GM18508 (cell line): ENCODE measurements around the gene NHLRC4.
"Not testable (repeated sequence)": the region's sequence is repeated elsewhere in the genome, so short reads cannot be mapped to it uniquely, and the experiment has no call there.

Experiments
- ATAC-seq: cut with Tn5 transposase; IDR thresholded peaks from one replicate; pipeline ENCODE4 v1.9.1; 2021; ENCODE audit warnings: moderate number of reproducible peaks; ENCODE audit not compliant: insufficient read depth, unreplicated experiment

The NHLRC4 gene

DNA sequence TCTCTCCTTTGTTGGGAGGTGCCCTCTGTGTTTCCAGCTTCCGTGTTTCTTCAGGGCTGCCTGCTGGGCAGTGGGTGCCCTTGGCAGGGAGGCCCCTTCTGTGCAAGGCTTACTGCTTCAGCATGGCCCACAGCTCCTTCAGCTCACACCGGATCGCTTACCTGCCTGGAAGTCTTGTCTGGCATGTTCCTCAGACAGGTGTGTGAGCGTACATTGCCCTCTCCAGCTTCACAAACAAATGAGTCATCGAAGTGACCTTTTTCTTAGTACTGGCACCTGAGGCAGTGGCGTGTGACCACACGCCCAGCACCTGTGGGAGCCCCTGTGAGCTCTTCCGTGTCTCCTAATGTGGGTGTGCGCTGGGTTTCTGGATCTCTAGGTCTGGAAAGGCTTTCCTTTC, 26.6 kb downstream of the NHLRC4 start:
- no peak for ATAC-seq

DNA sequence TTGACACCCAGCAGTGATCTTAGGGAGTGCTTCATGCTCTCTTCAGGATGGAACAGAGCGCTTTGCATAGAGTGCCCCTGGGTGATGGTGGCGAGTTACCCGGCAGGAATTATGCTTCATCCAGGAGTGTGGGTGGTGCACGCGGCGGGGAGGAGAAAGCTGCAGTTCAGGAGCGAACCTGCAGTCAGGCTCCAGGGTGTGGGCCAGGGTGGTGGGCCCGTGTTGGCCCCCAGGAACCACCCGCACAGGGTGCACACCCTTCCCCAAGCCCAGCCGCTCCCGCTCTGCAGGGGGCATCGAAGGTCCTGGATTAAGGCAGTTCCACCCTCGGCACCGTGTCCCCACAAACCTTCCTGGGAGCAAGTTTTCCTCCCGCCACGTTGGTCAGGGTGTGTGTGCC, 27.0 kb downstream of the NHLRC4 start:
- no peak for ATAC-seq

DNA sequence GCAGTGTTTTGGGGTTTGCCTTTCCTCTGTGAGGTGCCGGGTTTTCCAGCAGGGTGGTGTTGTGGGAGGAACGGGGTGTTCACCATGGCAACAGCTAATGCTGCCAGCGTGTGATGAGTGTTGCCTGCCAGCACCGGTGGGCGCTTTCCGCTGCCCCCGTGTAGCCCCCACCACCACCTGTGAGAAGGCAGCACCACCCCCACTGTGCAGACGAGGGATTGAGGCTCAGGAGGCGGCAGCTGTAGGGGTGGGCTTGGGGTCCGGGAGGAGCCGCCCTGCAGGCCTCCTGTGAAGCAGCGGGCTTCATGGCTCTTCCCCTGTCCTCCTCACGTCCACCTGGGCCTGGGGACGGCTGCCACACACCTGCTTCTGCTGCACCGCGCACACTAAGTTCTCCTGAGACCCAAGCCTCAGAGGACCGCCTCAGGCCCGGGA, 28.3 kb downstream of the NHLRC4 start:
- ATAC-seq: no peak

DNA sequence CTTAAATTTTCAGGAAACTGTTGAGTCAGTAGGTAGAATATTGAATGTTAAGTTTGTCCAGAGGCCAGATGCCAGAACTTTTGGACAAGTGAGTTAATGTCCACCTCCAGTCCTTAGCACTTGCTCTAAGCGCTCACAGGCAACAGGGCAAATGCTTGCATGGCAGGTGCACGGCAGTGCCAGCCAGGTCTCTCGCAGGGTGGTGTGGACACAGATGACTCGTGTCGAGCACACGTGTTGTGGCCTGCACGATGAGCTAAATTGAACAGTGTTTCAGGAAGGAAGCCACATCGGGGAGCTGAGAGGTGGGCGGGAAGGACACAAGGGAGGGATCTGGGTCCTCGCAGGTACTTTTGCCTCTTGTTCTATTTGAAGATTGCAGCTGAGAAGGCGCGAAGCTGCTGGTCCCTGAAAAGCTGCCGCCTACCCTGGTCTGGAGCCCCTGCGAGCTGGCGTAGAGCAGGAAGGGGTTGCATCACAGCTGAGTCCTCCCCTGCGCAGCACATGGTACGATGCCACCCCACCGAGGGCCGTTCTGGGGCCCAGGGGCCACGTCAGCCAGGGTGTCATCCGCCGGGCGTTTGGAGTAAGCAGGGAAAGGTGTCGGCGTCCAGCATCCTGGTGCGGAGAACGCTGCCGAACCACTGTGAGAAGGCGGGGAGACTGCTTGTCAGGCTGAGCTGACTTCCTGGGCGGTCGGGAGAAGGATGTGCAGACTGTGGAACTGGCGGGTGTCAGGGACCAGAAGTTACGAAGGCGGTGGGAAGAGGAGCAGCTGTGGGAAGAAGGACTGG, 29.3 kb downstream of the NHLRC4 start:
- no peak for ATAC-seq

DNA sequence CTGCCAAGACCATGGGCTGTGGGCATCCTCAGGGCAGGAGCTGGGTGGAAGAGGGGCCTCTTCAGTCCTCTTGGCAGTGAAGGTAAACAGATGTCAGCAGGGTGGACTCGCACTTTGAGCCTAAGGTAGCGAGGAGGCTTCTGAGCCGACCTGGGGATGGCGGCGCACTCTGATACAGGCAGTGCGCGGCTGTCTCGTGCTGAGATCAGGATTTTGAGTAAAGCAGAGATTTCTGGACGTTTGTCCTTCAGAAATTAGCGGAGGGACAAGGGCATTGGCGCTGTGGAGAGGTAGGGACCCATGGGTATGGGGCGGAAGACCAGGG, 29.9 kb downstream of the NHLRC4 start:
- ATAC-seq: no peak

DNA sequence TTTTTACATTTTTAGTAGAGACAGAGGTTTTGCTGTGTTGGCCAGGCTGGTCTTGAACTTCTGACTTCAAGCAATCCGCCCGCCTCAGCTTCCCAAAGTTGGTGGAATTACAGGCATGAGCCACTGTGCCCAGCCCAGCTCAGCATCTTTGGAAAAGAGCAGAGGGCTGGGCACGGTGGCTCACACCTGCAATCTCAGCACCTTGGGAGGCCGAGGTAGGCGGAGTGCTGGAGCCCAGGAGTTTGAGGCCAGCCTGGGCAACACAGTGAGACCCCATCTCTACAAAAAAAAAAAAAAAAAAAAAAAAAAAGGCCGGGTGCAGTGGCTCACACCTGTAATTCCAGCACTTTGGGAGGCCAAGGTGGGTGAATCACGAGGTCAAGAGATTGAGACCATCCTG, 30.9 kb downstream of the NHLRC4 start:
- not testable (repeated sequence) for ATAC-seq

DNA sequence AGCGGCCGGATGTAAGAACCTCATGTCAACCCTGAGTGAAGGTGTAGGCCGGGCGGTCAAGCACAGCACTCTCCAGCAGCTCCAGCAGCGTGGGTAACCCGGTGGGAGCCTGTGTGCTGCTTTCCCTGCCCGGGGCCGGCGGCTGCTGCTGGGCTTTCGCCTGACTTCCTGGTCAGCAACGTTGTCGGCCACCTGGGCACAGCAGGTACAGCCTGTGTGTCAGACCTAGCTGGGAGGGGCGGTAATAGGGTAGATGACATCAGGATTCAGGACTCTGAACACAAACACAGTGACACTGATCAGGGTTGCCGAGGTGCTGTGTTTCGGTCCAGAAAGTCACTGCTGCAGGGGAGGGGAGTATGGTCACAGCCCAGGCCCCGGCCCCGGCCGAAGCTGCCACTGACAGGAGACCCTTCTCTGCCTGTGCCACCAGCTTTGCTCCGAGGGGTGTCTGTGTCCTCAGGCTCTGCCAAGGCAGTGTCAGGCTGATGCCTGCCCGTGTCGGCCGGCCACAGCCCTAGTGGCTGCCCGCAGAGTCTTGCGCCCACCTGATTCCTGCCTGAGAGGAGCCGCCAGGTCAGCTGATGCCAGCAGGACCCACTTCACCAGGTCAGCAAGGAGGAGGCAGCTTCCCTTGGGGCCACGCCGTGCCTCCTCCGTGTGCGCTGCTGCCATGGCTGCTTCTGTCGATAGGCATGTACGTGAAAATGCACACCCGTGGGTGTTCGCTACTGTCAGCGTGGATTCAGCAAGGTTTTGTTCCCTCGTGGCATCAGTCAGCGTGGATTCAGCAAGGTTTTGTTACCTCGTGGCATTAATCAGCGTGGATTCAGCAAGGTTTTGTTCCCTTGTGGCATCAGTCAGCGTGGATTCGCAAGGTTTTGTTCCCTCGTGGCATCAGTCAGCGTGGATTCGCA, 32.3 kb downstream of the NHLRC4 start:
- ATAC-seq: no peak

DNA sequence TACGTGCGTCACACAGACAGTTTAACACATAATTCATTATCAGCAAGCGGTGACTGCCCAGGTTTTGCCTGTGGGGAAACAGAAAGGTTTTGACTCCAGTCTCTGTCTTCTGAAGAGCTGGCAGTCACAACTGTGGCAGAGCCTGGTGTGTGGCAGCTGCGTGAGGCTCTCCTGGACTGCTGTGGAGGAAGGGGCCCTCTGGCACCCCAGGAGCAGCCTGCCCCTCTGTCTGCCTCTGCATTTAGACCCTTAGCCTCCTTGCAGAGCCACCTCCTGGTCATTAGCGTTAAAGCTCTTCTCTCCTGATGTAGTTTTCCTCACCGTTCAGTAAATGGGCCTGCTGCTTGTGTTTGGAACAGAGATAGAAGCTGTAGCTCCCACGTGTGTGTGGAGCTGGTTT, 34.0 kb downstream of the NHLRC4 start:
- no peak for ATAC-seq

DNA sequence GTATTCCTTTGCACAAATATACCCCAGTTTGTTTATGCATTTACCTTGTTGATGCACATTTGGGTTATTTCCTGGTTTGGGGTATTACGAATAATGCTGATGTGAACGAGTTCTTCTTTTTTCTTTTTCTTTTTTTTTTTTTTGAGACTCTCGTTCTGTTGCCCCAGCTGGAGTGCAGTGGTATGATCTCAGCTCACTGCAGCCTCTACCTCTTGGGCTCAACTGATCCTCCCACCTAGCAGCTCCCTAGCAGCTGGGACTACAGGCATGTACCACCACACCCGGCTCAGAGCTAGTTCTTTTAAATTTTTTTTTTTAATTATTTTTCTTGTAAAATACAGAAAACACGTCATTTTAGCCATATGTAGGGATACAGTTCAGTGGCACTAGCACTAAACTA, 37.1 kb downstream of the NHLRC4 start:
- no peak for ATAC-seq

DNA sequence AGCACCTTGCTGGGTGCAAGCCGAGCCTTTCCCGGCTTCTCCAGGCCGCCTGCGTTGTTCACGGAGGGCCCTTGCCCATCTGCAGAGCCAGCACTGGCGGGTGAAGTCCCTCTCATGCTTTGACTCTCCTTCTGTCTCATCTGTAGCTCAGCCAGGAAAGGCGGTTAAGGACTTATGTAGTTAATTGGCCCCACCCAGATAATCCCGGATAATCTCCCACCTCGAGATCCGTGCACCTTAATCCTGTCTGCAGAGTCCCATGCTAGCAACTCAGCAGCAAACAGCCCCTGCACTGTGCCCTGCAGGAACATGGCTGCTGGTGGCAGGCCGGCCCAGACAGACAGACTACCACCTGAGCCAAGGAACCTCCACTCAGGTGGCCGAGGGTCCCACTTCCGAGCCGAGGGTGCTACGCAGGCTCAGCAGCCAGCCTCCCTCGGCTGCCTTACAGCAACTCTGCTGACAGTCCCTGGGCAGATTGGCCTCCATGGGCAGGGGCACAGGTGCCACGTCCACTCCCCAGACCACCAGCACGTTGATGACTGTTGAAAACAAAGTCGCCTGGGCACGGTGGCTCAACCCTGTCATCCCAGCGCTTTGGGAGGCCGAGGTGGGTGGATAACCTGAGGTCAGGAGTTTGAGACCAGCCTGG, 40.0 kb downstream of the NHLRC4 start:
- ATAC-seq: no peak

DNA sequence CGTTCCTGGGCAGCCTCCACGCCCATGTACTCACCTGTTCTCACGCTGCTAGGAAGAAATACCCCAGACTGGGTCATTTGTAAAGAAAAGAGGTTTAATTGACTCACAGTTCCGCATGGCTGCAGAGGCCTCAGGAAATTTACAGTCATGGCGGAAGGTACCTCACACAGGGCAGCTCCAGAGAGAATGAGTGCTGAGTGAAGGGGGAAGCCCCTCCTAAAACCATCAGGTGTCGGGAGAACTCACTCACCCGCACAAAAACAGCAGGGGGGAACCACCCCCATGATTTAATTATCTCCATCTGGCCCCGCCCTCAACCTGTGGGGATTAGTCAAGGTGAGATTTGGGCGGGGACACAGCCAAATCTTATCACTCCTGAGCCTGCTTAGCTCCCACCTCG, 41.2 kb downstream of the NHLRC4 start:
- ATAC-seq: no peak

DNA sequence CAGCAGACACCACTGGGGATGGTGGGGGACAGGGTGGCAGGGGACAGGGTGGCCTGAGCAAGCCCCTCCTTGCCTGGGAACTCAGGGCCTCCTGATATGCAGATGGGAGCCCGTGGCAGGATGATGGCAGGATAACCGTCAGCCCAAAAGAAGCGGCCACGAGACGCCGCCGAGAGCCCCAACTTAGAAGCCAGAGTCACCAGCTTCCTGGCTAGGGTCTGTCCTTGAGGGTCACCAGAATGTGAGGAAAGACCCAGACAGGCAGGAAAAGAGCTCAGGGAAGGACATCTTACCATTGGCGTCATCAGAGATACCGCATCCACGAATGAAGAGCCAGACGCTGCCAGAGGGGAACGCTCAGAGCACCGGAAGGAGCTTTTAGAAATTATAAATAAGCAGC, 42.5 kb downstream of the NHLRC4 start:
- ATAC-seq: no peak

DNA sequence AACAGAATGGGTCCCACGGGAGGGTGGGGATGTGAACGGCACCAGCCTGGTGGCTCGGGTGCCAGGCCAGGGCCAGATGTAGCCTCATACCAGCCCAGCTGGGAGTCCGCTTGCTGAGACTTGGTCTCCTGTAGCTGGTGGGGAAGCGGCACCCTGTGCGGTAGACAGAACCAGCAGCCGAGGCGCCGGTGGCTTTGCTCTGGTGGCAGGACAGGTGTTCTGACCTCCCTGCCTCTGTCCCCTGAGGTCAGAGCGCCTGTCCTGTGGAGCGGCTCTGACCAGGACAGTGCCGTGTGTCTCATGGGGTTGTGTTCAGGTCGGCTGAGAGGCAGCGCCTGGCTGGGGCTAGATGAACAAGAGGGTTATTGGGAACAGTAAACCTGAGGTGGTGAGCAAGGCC, 43.2 kb downstream of the NHLRC4 start:
- no peak for ATAC-seq

DNA sequence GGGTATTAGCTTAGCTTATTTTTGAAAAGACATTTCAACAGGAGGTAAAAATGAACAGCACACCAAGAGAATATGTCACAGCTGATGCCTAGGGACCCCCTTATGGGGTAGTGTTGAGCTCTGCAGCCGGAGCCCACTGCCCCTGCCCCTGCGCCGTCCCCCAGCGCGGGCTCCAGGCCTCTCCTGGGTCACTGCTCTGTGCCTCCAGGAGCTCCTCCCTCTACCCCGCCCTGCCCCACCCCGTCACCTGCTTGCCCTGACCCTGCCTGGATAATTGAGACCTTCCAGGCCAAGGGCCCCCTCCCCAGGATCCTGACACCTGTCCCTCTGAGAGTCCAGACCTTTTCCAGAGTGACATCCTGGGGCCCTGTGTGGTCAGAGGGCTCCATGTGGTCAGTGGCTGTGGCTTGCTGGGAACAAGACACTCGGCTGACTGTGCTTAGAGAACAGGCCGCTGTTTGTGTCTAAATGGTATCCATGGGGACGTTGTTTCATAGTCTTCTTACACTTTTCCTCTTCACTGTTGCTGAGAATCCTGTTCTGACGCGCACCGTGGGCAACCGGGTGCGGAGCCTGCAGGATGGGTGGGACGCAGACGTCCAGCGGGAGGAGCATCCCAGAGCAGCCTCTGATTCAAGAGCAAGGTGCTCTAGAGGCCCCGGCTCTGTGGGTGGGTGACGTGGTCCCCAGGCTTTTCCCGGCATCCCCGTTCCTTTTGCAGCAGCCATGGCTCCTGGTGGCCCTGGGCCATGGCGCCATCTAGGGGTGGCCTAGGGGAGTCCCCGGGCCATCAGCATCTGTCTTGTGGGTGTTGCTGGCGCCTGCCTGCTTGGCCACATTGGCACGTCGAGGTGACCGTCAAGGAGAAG, 43.9 kb downstream of the NHLRC4 start:
- ATAC-seq: no peak

DNA sequence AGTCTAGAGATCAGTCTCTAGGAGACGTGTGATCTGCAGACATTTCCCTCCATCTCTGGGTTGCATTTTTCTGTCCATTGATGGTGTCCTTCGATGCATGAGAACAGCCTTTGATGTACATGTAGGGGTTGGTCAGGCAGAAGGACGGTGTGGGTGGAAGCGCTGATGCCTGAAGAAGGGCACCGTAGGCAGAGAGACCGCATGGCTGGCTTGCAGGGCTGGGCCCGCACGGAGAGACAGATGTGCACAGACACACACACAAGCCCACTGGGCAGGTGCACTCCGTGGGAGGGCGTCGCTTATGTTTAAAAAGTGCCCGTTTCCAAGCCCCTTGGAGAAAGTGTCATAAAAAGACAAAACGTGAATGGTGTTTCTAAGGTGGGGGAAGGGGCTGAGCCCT, 48.3 kb downstream of the NHLRC4 start:
- no peak for ATAC-seq

DNA sequence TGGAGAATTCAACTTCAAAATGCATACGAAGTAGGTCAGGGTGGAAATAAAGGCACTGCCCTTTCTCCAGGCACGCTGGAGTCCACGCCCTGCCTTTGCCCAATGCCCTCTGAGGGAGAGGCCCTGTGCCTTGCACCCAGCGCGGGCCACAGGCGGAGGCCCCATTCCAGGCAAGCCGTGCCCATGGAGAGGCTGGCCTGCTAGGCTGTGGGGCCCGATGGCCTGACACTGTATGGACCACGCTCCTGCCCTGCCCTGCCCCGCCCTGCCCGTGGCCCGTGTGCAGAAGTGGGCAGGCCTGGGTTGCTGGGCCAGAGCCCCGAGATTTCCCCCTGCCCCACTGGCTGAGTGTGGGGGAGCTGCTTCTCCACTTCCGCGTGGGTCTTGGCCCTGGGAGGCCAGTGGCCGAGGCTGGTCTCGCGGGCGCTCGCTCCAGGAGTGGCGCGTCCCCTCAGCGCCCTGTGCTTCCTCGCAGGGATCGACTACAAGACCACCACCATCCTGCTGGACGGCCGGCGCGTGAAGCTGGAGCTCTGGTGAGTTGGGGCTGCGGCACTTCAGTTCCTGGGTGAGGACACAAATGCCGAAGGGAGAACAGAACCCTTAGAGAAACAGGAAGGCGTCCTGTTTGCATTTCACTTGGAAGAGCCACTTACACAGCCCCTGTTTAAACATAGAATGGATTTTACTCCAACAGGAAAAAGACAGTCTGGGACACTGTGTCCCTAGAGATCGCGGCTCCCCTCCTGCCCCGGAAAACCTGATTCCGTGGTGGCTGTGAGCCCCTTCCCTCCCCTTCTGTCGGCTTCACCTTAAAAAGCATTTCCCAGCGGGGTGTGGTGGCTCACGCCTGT, 50.2 kb downstream of the NHLRC4 start:
- no peak for ATAC-seq

DNA sequence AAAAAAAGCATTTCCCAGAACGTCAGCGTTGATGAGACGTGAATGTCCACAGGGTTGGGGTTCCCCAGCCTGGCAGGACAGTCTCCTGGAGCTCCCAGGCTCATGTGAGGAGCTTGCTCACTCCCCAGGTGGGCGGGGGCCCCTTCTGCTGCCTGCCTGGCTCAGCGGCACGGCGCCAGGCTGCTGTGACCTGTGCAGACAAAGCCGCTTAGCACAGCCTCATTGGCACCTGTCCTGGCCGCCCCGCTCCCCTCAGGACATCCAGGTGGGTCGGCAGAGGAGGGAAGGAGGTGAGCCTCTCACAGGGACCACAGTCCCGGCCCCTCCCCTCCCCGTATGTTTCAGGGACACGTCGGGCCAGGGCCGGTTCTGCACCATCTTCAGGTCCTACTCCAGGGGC, 51.0 kb downstream of the NHLRC4 start:
- ATAC-seq: no peak
